IMR-90 (cell line): ENCODE results near the gene NARS2. TPM values are rescaled to one million over a fixed set of nuclear protein-coding genes. Genes with fewer than 3 reads are reported as not detected.

ENCODE experiments used
- ATAC-seq: fragments of 200-7000 bp; cut with Tn5 transposase; 2 replicates; pipeline ENCODE4 v1.9.1; 2020; ENCODE audit warnings: low read depth, mild to moderate bottlenecking, moderate library complexity
- BruUV-seq: library from RNA; stranded (reverse); fragments of 400-500 nt; replicated peaks from 2 replicates; lab custom pipeline; 2021; lab: Mats Ljungman, UMichigan
- CTCF ChIA-PET: fragments of 300-600 bp; formaldehyde crosslinking; extraction: SDS; loops from one replicate; lab custom pipeline; 2021; ENCODE audit warnings: antibody characterized with exemption; lab: Yijun Ruan, JAX
- POLR2A ChIA-PET: fragments of 300-600 bp; sonication (Branson Sonifier 250); formaldehyde crosslinking; loops from one replicate; lab custom pipeline; 2022; ENCODE audit warnings: antibody characterized with exemption; ENCODE audit not compliant: unreplicated experiment; lab: Charles Lee
- DNase-seq: peaks from one replicate; pipeline ENCODE4 v3.0.0; 2013
- H2AFZ ChIP-seq: replicated peaks from 2 replicates; pipeline ENCODE3; 2013; ENCODE audit warnings: low read length, mild to moderate bottlenecking; ENCODE audit not compliant: poor library complexity
- H2AK5ac ChIP-seq: 2 replicates; pipeline ENCODE4 v1.6.1; 2013; ENCODE audit warnings: low read depth, low read length, inconsistent platforms
- H2AK9ac ChIP-seq: replicated peaks from 2 replicates; pipeline ENCODE3; 2013; ENCODE audit warnings: mild to moderate bottlenecking, low read depth, low read length, moderate library complexity; ENCODE audit not compliant: poor library complexity
- H2BK120ac ChIP-seq: 2 replicates; pipeline ENCODE4 v1.6.1; 2013; ENCODE audit warnings: low read depth, low read length, inconsistent platforms
- H2BK15ac ChIP-seq: 3 replicates; pipeline ENCODE4 v1.6.1; 2013; ENCODE audit warnings: low read depth, low read length, inconsistent platforms
- H2BK20ac ChIP-seq: 2 replicates; pipeline ENCODE4 v1.6.1; 2013; ENCODE audit warnings: low read depth, mild to moderate bottlenecking, inconsistent platforms, low read length, moderate library complexity
- H2BK5ac ChIP-seq: 2 replicates; pipeline ENCODE4 v1.6.1; 2013; ENCODE audit warnings: mild to moderate bottlenecking, low read depth, low read length, inconsistent platforms; ENCODE audit not compliant: poor library complexity, severe bottlenecking
- H3K14ac ChIP-seq: replicated peaks from 2 replicates; pipeline ENCODE4 v1.6.1; 2013; ENCODE audit warnings: low read depth, low read length, inconsistent platforms
- H3K18ac ChIP-seq: 2 replicates; pipeline ENCODE4 v1.6.1; 2013; ENCODE audit warnings: low read depth, low read length, control low read depth
- H3K23ac ChIP-seq: 2 replicates; pipeline ENCODE4 v1.6.1; 2013; ENCODE audit warnings: low read depth, low read length, inconsistent platforms
- H3K27ac ChIP-seq: 2 replicates; pipeline ENCODE4 v1.5.1; 2013; ENCODE audit warnings: mild to moderate bottlenecking, control low read depth, low read length; ENCODE audit not compliant: insufficient read depth
- H3K27me3 ChIP-seq: 2 replicates; pipeline ENCODE4 v1.6.1; 2013; ENCODE audit warnings: low read length; ENCODE audit not compliant: control insufficient read depth, insufficient read depth
- H3K36me3 ChIP-seq: 2 replicates; pipeline ENCODE4 v1.6.1; 2013; ENCODE audit warnings: low read length, mixed read lengths; ENCODE audit not compliant: control insufficient read depth, insufficient read depth
- H3K4ac ChIP-seq: 2 replicates; pipeline ENCODE4 v1.6.1; 2013; ENCODE audit warnings: low read depth, low read length, inconsistent platforms
- H3K4me1 ChIP-seq: 2 replicates; pipeline ENCODE4 v1.6.1; 2013; ENCODE audit warnings: low read length, mixed read lengths; ENCODE audit not compliant: control insufficient read depth, insufficient read depth
- H3K4me2 ChIP-seq: 2 replicates; pipeline ENCODE4 v1.6.1; 2013; ENCODE audit warnings: low read depth, mild to moderate bottlenecking, control low read depth, low read length, moderate library complexity
- H3K4me3 ChIP-seq: 2 replicates; pipeline ENCODE4 v1.5.1; 2013; ENCODE audit warnings: low read depth, mild to moderate bottlenecking, control low read depth, low read length, moderate library complexity; ENCODE audit not compliant: insufficient read depth
- H3K56ac ChIP-seq: 2 replicates; pipeline ENCODE4 v1.6.1; 2013; ENCODE audit warnings: low read length, inconsistent platforms; ENCODE audit not compliant: insufficient read depth; ENCODE audit errors: extremely low read depth
- H3K79me1 ChIP-seq, 2 experiments: 2 replicates each; pipeline ENCODE4 v1.6.1; 2013; ENCODE audit warnings: low read length in 2 of 2, inconsistent platforms in 1 of 2, low read depth in 1 of 2
- H3K9ac ChIP-seq: 2 replicates; pipeline ENCODE4 v1.6.1; 2013; ENCODE audit warnings: low read depth, low read length, control low read depth
- H3K9me1 ChIP-seq: 2 replicates; pipeline ENCODE4 v1.6.1; 2013; ENCODE audit warnings: low read length, inconsistent platforms; ENCODE audit not compliant: insufficient read depth
- H3K9me3 ChIP-seq: 2 replicates; pipeline ENCODE4 v1.6.1; 2013; ENCODE audit warnings: low read length; ENCODE audit not compliant: control insufficient read depth, insufficient read depth
- H4K20me1 ChIP-seq: 2 replicates; pipeline ENCODE4 v1.6.1; 2013; ENCODE audit warnings: low read length, inconsistent platforms; ENCODE audit not compliant: insufficient read depth
- H4K5ac ChIP-seq: 2 replicates; pipeline ENCODE4 v1.6.1; 2013; ENCODE audit warnings: mild to moderate bottlenecking, low read depth, low read length, control low read depth
- H4K8ac ChIP-seq, 2 experiments: 2 replicates each; pipeline ENCODE4 v1.6.1; 2013; ENCODE audit warnings: low read depth in 2 of 2, low read length in 2 of 2, control low read depth in 1 of 2, inconsistent platforms in 1 of 2
- H4K91ac ChIP-seq: 2 replicates; pipeline ENCODE4 v1.6.1; 2013; ENCODE audit warnings: low read depth, low read length, inconsistent platforms; ENCODE audit not compliant: insufficient read depth
- BHLHE40 ChIP-seq: fragments of 150-350 bp; IDR thresholded peaks from 2 replicates; pipeline ENCODE4 v1.6.1; 2016; ENCODE audit warnings: mild to moderate bottlenecking, low read depth, low read length
- CEBPB ChIP-seq: IDR thresholded peaks from 2 replicates; pipeline ENCODE4 v1.6.1; 2012; ENCODE audit warnings: low read depth, low read length, improper control_type of control experiment
- CHD1 ChIP-seq: IDR thresholded peaks from 2 replicates; pipeline ENCODE4 v1.6.1; 2012; ENCODE audit warnings: low read depth, low read length, improper control_type of control experiment
- FOS ChIP-seq: fragments of 150-350 bp; IDR thresholded peaks from 2 replicates; pipeline ENCODE4 v1.6.1; 2016; ENCODE audit warnings: low read depth, low read length
- MAFK ChIP-seq: IDR thresholded peaks from 2 replicates; pipeline ENCODE4 v1.6.1; 2012; ENCODE audit warnings: low read depth, low read length, improper control_type of control experiment
- MAZ ChIP-seq: IDR thresholded peaks from 2 replicates; pipeline ENCODE4 v1.6.1; 2012; ENCODE audit warnings: low read depth, mild to moderate bottlenecking, low read length, improper control_type of control experiment, moderate library complexity, borderline replicate concordance
- MXI1 ChIP-seq: IDR thresholded peaks from 2 replicates; pipeline ENCODE4 v1.6.1; 2012; ENCODE audit warnings: low read depth, mild to moderate bottlenecking, low read length, moderate library complexity, borderline replicate concordance
- NFE2L2 ChIP-seq: fragments of 150-350 bp; IDR thresholded peaks from 2 replicates; pipeline ENCODE4 v1.6.1; 2016; ENCODE audit warnings: low read depth, mild to moderate bottlenecking, low read length
- POLR2A ChIP-seq: IDR thresholded peaks from 2 replicates; pipeline ENCODE4 v1.6.1; 2012; ENCODE audit warnings: mild to moderate bottlenecking, low read depth, low read length
- RAD21 ChIP-seq: IDR thresholded peaks from 2 replicates; pipeline ENCODE4 v1.6.1; 2012; ENCODE audit warnings: low read length, improper control_type of control experiment
- RCOR1 ChIP-seq: IDR thresholded peaks from 2 replicates; pipeline ENCODE4 v1.6.1; 2012; ENCODE audit warnings: mild to moderate bottlenecking, low read length, improper control_type of control experiment; ENCODE audit not compliant: insufficient replicate concordance
- RFX5 ChIP-seq: IDR thresholded peaks from 2 replicates; pipeline ENCODE4 v1.8.0; 2012; ENCODE audit warnings: low read depth, mild to moderate bottlenecking, low read length, moderate library complexity
- SMC3 ChIP-seq: fragments of 150-350 bp; IDR thresholded peaks from 2 replicates; pipeline ENCODE4 v1.6.1; 2016; ENCODE audit warnings: low read depth, mild to moderate bottlenecking, antibody characterized with exemption, low read length, moderate library complexity
- WGBS, 2 experiments: methylation state at CpG; one replicate each; pipeline versions ENCODE4 v1.1.5 to v1.1.7; 2013; ENCODE audit warnings: missing lambda C conversion rate in 2 of 2; ENCODE audit not compliant: insufficient read length in 1 of 2; ENCODE audit errors: extremely low coverage in 2 of 2; 5-methylcytosine and 5-hydroxymethylcytosine counted together
- dilution Hi-C: fragments of 300-500 bp; cut with HindIII; formaldehyde crosslinking; loops from one replicate; pipeline ENCODE4 v1.14.3; 2018; ENCODE audit warnings: low sequenced_read_pairs; ENCODE audit not compliant: unreplicated experiment
- in situ Hi-C: fragments of 300-500 bp; cut with MboI; formaldehyde crosslinking; loops from 3 replicates; pipeline ENCODE4 v1.14.3; 2019; ENCODE audit warnings: low sequenced_read_pairs, inconsistent platforms, mixed read lengths
- intact Hi-C: fragments of 100-400 bp; cut with micrococcal nuclease; formaldehyde crosslinking; loops from 2 replicates; pipeline ENCODE4 v1.10.0; 2022
- polyA plus RNA-seq, 3 experiments: library from polyadenylated mRNA; depleted of rRNA; stranded (reverse); fragments of >200 nt; gene quantifications; 2 replicates each; pipeline ENCODE4 v1.2.3, GENCODE V29; 2012; ENCODE audit warnings: low replicate concordance in 1 of 3
- total RNA-seq: library from RNA; depleted of rRNA; stranded (reverse); fragments of >200 nt; gene quantifications from 2 replicates; pipeline ENCODE4 v1.2.3, GENCODE V29; 2012
- TF ChIP-seq, protein P1 (sequence below): conservative IDR thresholded peaks from 2 replicates; pipeline ENCODE4 v1.5.1; 2012; ENCODE audit warnings: mild to moderate bottlenecking, low read depth, low read length, improper control_type of control experiment
- TF ChIP-seq, protein P2 (sequence below): fragments of 150-350 bp; IDR thresholded peaks from 2 replicates; pipeline ENCODE4 v1.6.1; 2017; ENCODE audit warnings: mild to moderate bottlenecking, antibody characterized with exemption, low read length, low read depth
- TF ChIP-seq, protein P3 (sequence below): fragments of 150-350 bp; IDR thresholded peaks from 2 replicates; pipeline ENCODE4 v1.6.1; 2016; ENCODE audit warnings: low read depth, mild to moderate bottlenecking, low read length, moderate library complexity, borderline replicate concordance

Gene NARS2
- total and polyA plus RNA-seq, 2 of the 4 experiments (the other 2 are of a cell fraction), result 8.0 to 15.8 TPM

DNA sequence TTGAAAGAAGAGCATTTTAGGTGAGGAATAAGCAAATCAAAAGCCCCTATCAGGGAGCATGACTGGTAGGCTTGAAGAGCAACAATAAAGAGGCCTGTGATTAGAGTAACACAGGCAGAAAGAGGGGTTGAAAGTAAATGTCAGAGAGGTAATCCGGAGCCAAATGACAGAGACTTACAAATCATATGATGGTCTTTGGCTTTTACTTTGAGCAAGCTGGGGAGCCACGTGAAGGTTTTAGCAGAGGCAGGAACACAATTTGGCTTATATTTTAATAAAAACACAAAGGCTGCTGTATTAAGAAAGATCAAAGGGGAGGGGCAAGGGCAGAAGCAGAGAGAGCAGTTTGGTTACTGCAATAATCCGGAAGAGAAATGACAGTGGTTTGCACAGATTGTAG lies 12.8 kb upstream of the NARS2 start:
- ChIA-PET CTCF (no interaction called here), POLR2A (no interaction called here)
- Histone ChIP-seq H2BK20ac (no peak overlapping the region), H3K4me2 (no peak overlapping the region), H2BK120ac (no peak overlapping the region), H3K9me1 (no peaks in the 10 kb centered on the region), H3K27me3 (peaks cover 4% of the 10 kb centered on the region), H2AFZ (no peak overlapping the region), H2AK9ac (no peak overlapping the region), H3K9ac (no peak overlapping the region), H2BK5ac (no peak overlapping the region), H3K56ac (no peak overlapping the region), H2AK5ac (no peak overlapping the region), H3K4me1 (no peaks in the 10 kb centered on the region), H3K27ac (no peak overlapping the region), H4K5ac (no peak overlapping the region), H4K20me1 (no peaks in the 10 kb centered on the region), H4K8ac (no peak overlapping the region), H3K23ac (no peak overlapping the region), H3K9me3 (peaks cover 14% of the 10 kb centered on the region), H3K79me1 (no peaks in the 10 kb centered on the region), H3K14ac (no peak overlapping the region), H3K4ac (no peak overlapping the region), H3K4me3 (no peak overlapping the region), H3K18ac (no peak overlapping the region), H4K91ac (no peak overlapping the region), H2BK15ac (no peak overlapping the region), H3K36me3 (no peaks in the 10 kb centered on the region)
- BruUV-seq, result no TSS peak
- ATAC-seq (no peak), DNase-seq (no peak)
- TF ChIP-seq NFE2L2 (no peak), FOS (no peak), CEBPB (no peak), RCOR1 (no peak), RFX5 (no peak), CHD1 (no peak), RAD21 (no peak), MXI1 (no peak), POLR2A (no peak), SMC3 (no peak), BHLHE40 (no peak), MAZ (no peak), MAFK (no peak)
- TF ChIP-seq, protein P1, sequence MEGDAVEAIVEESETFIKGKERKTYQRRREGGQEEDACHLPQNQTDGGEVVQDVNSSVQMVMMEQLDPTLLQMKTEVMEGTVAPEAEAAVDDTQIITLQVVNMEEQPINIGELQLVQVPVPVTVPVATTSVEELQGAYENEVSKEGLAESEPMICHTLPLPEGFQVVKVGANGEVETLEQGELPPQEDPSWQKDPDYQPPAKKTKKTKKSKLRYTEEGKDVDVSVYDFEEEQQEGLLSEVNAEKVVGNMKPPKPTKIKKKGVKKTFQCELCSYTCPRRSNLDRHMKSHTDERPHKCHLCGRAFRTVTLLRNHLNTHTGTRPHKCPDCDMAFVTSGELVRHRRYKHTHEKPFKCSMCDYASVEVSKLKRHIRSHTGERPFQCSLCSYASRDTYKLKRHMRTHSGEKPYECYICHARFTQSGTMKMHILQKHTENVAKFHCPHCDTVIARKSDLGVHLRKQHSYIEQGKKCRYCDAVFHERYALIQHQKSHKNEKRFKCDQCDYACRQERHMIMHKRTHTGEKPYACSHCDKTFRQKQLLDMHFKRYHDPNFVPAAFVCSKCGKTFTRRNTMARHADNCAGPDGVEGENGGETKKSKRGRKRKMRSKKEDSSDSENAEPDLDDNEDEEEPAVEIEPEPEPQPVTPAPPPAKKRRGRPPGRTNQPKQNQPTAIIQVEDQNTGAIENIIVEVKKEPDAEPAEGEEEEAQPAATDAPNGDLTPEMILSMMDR, result no peak
- TF ChIP-seq, protein P2, sequence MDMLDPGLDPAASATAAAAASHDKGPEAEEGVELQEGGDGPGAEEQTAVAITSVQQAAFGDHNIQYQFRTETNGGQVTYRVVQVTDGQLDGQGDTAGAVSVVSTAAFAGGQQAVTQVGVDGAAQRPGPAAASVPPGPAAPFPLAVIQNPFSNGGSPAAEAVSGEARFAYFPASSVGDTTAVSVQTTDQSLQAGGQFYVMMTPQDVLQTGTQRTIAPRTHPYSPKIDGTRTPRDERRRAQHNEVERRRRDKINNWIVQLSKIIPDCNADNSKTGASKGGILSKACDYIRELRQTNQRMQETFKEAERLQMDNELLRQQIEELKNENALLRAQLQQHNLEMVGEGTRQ, result no peak
- TF ChIP-seq, protein P3, sequence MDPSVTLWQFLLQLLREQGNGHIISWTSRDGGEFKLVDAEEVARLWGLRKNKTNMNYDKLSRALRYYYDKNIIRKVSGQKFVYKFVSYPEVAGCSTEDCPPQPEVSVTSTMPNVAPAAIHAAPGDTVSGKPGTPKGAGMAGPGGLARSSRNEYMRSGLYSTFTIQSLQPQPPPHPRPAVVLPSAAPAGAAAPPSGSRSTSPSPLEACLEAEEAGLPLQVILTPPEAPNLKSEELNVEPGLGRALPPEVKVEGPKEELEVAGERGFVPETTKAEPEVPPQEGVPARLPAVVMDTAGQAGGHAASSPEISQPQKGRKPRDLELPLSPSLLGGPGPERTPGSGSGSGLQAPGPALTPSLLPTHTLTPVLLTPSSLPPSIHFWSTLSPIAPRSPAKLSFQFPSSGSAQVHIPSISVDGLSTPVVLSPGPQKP, result no peak
- intact Hi-C loops, result no loop called here
- dilution Hi-C loops, result no loop called here
- 60% methylated on average over 2 of the region's 3 CpGs; no CpG with 5 or more reads in 1 of the 2 experiments for WGBS, 2 experiments
- in situ Hi-C loops, result no loop called here
